HG03575 (cell line): Measurements from ENCODE around the gene PFN4.
"Not testable (repeated sequence)": the region's sequence is repeated elsewhere in the genome, so short reads cannot be mapped to it uniquely, and the experiment has no call there.

Experiments
- ATAC-seq: cut with Tn5 transposase; IDR thresholded peaks from one replicate; pipeline ENCODE4 v1.9.1; 2021; ENCODE audit not compliant: unreplicated experiment, insufficient number of reproducible peaks, low FRiP score; ENCODE audit errors: extremely low read depth

PFN4 gene

DNA sequence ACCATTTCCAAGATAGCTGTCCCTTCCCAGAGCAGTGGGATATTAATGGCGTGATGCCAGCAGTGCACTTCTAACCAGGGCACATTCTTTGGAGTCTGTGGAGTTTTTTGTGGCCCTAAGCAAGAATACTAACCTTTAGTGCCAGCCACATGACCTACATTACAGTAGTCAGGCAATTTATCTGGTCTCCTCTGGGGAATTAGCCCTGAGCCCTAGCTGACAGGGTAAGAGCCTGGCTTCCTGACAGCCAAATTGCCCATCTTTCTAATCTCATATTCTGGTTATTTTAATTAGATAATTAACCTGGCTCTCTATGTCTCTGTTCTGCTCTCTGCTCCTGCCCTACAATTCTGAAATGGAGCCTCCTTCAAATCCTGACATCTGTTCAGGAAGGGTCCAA is 5.2 kb downstream of the PFN4 start:
- ATAC-seq: no peak

GRCh38 chr2:24115057-24115456 is 8.1 kb downstream of the PFN4 start:
- ATAC-seq: no peak

- ATAC-seq: no peak
These were observed 11.7 kb downstream of the PFN4 start for GRCh38 chr2:24111407-24111901.

DNA sequence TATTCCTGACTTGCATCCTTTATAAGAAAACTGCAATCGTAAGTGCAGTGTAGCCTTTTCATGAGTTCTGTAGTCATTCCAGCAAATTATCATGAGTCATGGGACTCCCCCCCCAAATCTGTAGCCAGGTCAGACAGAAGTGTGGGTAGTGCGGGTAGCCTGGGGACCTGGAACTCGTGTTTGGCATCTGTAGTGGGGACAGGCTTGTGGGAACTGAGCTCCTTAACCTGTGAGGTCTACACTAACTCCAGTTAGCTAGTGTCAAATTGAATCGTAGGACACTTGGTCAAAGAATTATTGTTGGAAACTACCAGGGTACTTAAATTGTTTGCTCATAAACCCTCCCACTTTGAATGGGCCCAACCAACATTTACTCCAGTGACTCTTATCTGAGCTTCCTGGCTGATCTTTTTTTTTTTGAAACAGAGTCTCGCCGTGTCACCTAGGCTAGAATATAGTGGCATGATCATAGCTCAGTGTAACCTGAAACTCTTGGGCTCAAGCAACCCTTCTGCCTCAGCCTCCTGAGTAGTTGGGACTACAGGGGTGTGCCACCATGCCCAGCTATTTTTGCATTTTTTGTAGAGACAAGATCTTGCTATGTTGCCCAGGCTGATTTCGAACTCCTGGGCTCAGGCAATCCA is 12.4 kb downstream of the PFN4 start:
- no peak for ATAC-seq

DNA sequence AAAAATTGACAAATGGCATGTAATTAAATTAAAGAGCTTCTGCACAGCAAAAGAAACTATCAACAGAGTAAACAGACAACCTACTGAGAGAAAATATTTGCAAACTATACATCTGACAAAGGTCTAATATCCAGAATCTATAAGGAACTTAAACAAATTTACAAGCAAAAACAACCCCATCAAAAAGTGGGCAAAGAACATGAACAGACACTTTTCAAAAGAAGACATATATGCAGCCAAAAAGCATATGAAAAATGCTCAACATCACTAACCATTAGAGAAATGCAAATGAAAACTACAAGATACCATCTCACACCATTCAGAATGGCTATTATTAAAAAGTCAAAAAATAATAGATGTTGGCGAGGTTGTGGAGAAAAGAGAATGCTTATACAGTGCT is 13.7 kb downstream of the PFN4 start:
- not testable (repeated sequence) for ATAC-seq

DNA sequence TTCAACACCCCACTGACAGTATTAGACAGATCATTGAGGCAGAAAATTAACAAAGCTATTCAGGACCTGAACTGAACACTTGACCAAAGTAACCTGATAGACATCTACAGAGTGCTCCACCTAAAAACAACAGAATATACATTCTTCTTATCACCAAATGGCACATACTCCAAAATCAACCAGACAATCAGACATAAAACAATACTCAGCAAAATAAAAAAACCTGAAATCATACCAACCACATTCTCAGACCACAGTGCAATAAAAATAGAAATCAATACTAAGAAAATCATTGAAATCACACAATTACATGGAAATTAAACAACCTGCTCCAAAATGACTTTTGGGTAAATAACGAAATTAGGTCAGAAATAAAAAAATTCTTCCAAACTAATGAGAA is 15.8 kb downstream of the PFN4 start:
- ATAC-seq: no peak

DNA sequence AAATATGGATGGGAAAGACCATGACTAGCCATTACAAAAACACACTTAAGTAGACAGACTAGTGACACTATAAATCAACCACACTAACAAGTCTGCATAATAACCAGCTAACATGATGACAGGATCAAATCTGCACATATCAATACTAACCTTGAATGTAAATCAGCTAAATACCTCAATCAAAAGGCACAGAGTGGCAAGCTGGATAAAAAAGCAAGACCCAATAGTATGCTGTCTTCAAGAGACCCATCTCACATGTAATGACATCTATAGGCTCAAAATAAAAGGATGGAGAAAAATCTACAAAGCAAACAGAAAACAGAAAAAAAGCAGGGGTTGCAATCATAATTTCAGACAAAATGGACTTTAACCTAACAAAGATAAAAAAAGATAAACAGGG is 16.3 kb downstream of the PFN4 start:
- ATAC-seq: no peak

- ATAC-seq: no peak
These were observed 17.3 kb downstream of the PFN4 start for GRCh38 chr2:24105816-24106215.

GRCh38 chr2:24104906-24105305 is 18.2 kb downstream of the PFN4 start:
- ATAC-seq: no peak

GRCh38 chr2:24104110-24104650 is 19.0 kb downstream of the PFN4 start:
- no peak for ATAC-seq

DNA sequence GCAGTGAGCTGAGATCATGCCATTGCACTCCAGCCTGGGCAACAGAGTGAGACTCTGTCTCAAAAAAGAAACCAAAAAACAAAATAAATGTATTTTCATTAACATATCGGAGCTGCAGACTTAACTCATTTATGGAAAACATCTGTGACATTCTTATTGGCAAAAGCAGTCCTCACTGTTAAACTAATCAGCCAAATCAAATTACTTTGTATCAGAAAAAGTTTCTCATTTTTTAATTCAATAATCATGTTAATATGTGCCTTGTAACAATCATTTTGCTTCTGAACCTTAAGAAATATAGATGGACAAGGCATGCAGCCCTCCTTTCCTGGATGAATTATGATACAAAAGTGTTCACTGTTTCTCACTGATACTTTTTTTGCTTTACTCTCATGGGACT is 20.5 kb downstream of the PFN4 start:
- ATAC-seq: no peak

GRCh38 chr2:24101992-24102391 is 21.1 kb downstream of the PFN4 start:
- no peak for ATAC-seq

GRCh38 chr2:24100732-24101131 is 22.4 kb downstream of the PFN4 start:
- not testable (repeated sequence) for ATAC-seq

DNA sequence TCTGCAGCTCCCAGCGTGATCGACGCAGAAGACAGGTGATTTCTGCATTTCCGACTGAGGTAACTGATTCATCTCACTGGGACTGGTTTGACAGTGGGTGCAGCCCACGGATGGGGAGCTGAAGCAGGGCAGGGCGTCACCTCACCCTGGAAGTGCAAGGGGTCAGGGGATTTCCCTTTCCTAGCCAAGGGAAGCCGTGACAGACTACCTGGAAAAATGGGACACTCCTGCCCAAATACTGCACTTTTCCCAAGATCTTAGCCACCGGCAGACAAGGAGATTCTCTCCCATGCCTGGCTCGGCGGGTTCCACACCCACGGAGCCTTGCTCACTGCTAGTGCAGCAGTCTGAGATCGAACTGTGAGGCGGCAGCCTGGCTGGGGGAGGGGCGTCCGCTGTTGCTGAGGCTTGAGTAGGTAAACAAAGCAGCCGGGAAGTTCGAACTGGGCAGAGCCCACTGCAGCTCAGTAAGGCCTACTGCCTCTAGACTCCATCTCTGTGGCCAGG is 27.9 kb downstream of the PFN4 start:
- not testable (repeated sequence) for ATAC-seq

DNA sequence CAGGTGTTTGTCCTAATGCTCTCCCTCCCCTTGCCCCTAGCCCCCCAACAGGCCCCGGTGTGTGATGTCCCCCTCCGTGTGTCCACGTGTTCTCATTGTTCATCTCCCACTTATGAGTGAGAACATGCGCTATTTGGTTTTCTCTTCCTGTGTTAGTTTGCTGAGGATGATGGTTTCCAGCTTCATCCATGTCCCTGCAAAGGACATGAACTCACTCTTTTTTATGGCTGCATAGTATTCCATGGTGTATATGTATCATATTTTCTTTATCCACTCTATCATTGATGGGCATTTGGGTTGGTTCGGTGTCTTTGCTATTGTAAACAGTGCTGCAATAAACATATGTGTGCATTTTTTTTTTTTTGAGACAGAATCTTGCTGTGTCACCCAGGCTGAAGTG is 29.9 kb downstream of the PFN4 start:
- not testable (repeated sequence) for ATAC-seq

DNA sequence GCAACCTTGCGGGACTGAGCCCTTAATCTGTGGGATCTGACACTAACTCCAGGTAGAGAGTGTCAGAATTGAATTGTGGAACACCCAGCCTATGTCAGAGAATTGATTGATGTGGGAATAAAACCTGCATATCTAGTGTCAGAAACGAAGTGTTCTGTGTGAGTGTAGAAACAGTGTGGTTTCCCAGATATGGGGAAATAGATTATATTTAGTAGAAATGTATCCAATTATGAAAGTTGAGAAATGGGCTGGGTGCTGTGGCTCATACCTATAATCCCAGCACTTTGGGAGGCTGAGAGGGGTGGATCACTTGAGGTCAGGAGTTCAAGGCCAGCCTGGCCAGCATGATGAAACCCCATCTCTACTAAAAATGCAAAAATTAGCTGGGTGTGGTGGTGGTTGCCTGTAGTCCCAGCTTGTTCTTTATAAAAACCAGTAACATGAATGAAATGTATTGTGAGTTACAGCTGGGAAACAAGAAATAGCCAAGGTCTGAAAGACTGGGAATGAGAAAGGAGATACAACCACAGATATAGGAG is 34.2 kb downstream of the PFN4 start:
- no peak for ATAC-seq

DNA sequence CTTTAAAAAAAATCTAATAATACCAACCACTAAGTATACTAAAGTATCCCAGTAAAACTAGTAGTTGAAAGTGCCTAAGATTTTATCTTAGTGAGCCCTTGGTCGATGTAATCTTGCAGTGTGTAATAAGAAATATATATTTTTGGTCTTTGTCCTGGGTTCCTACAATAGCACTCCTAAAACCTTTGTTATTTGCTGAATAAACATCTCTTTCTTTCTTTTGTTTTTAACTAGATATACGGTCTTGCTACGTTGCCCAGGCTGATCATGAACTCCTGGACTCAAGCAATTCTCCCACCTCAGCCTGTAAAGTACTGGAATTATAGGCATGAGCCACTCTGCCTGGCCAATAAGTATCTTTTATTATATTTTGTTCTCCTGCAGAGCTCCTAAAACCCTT is 36.1 kb downstream of the PFN4 start:
- no peak for ATAC-seq

GRCh38 chr2:24086241-24086640 is 36.9 kb downstream of the PFN4 start:
- no peak for ATAC-seq

DNA sequence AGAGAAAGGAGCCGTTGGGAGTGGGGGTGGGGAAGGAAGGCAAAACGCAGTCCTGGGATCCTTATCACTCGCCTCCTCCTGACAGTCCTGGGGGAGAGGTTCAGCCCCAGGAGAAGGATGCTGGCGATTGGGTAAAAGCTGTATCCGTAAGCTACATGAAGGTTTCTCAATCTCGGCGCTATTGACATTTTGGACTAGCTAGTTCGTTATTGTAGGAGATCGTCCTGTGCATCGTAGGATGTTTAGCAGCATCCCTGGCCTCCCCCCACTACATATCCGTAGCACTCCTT is 38.0 kb downstream of the PFN4 start:
- no peak for ATAC-seq

GRCh38 chr2:24084386-24085199 is 38.5 kb downstream of the PFN4 start, which contains the start of gene TP53I3:
Gene TP53I3, minus strand, starts transcription at chr2:24084834. Its CDS starts 508 bp downstream, at chr2:24084326.
- no peak for ATAC-seq
